Measurements from ENCODE around the gene OPN1MW.
"Not testable (repeated sequence)": the region's sequence is repeated elsewhere in the genome, so short reads cannot be mapped to it uniquely, and the experiment has no call there.

Gene OPN1MW

GRCh38 chrX:154182296-154182695, at the start of gene OPN1MW:
TSS of gene OPN1MW (plus strand) at chrX:154182596. CDS start at chrX:154182678, 82 bp downstream.
- DNase-seq (ENCODE audit: extremely low read depth, insufficient read length); H3K36me3 ChIP-seq (ENCODE audit: control insufficient read depth, insufficient read depth, low read length); H3K27me3 ChIP-seq (replicated peaks; ENCODE audit: control insufficient read depth, insufficient read depth, low read length); H3K4me3 ChIP-seq (replicated peaks; ENCODE audit: low read depth, low read length): not testable (repeated sequence)

DNA sequence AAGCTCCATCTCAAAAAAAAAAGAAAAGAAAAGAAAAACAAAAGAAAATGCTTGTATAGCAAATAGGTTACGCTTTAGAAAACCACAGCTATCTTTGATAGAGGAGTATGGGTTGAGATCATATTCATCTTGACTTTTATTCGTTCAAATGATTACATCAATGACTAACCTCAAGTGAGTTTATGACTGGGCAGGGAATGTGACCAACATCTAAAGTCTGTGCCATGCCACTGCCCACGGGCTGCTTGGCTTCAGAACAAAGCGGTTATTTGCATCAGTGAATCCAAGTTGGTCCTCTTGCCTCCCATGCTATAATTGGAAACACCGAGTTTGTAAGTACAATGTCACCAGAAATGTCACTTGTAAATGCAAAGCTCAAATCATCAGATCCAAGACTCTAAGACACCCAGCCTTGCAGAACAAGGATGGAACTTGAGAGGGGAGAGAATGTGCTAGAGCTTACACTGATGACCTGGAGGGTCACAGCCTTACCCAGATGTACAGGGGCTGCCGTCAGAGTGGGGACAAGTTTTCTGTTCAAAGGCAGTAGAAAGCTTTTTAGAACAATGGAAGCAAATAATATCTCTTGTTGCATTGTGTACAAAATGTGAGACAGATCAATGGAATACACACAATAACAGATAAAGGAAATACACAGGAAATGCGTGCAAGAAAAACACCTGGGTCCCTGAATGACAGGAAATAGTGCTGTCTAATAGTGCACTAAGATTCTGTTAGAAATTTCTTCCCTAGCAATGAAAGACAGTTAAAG, 46.8 kb upstream of the OPN1MW start:
- H3K27me3 ChIP-seq (replicated peaks; ENCODE audit: control insufficient read depth, insufficient read depth, low read length): no peaks in the 10 kb centered on the region; the same call in 1 of the 2 replicates
- DNase-seq (ENCODE audit: extremely low read depth, insufficient read length): no peak
- TF ChIP-seq, protein P1, sequence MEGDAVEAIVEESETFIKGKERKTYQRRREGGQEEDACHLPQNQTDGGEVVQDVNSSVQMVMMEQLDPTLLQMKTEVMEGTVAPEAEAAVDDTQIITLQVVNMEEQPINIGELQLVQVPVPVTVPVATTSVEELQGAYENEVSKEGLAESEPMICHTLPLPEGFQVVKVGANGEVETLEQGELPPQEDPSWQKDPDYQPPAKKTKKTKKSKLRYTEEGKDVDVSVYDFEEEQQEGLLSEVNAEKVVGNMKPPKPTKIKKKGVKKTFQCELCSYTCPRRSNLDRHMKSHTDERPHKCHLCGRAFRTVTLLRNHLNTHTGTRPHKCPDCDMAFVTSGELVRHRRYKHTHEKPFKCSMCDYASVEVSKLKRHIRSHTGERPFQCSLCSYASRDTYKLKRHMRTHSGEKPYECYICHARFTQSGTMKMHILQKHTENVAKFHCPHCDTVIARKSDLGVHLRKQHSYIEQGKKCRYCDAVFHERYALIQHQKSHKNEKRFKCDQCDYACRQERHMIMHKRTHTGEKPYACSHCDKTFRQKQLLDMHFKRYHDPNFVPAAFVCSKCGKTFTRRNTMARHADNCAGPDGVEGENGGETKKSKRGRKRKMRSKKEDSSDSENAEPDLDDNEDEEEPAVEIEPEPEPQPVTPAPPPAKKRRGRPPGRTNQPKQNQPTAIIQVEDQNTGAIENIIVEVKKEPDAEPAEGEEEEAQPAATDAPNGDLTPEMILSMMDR (IDR thresholded peaks at IDR 0.05; ENCODE audit: insufficient read depth, low read length, poor library complexity, severe bottlenecking): no peak
- H3K4me3 ChIP-seq (replicated peaks; ENCODE audit: low read depth, low read length): no peak overlapping the region
- no peaks in the 10 kb centered on the region for H3K36me3 ChIP-seq (ENCODE audit: control insufficient read depth, insufficient read depth, low read length)

DNA sequence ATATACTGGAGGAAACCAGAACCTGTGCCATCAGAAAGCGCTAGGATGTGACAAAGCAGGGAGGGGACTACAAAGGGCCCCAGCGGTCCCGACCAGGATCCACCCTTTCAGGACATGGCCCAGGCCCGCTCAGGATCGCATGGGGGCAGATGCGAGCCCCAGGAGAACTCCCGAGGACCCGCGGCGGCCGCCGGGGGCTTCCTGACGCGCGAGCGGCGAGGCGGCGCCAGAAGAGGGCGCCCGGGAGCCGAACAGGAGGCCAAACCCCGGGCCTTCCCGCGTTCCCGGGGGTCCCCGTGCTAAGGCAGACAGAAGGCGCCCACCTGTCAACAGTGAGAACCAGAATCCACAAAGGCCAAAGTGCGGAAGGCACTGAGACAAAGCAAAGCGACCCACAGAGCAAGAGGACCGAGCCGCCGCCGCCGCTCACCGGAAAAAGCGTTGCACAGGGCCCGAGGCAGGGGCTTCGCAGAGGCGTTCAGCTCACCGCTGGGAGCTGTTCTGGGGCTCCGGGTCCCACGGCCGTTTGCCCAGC, 45.7 kb upstream of the OPN1MW start:
- TF ChIP-seq, protein P1 (IDR thresholded peaks at IDR 0.05; ENCODE audit: insufficient read depth, low read length, poor library complexity, severe bottlenecking): peak; percentile 58
- no peaks in the 10 kb centered on the region for H3K36me3 ChIP-seq (ENCODE audit: control insufficient read depth, insufficient read depth, low read length)
- H3K4me3 ChIP-seq (replicated peaks; ENCODE audit: low read depth, low read length): no peak overlapping the region
- no peaks in the 10 kb centered on the region; the same call in 1 of the 2 replicates for H3K27me3 ChIP-seq (replicated peaks; ENCODE audit: control insufficient read depth, insufficient read depth, low read length)
- DNase-seq (ENCODE audit: extremely low read depth, insufficient read length): peak; percentile 57

DNA sequence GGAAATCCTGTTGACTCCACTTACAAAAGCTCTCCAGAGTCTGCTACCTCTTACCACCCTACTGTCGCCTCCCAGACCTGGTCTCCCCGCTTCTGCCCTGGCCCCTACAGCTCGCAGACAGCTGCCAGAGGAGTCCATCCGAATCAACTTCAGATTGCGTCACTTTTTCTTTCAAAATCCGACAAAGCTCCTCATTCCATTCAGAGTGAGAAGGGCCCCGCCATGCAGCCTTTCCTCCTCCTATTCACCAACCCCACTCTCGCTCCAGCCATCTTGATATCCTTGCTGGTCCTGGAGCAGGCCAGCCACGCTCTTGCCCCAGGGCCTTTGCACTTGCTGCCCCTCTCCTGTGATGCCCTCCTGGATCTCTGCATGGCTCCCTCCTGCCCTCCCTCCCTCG, 43.5 kb upstream of the OPN1MW start:
- no peak for DNase-seq (ENCODE audit: extremely low read depth, insufficient read length)
- Histone ChIP-seq H3K36me3 (ENCODE audit: control insufficient read depth, insufficient read depth, low read length) (no peaks in the 10 kb centered on the region), H3K27me3 (replicated peaks; ENCODE audit: control insufficient read depth, insufficient read depth, low read length) (no peaks in the 10 kb centered on the region; the same call in 1 of the 2 replicates), H3K4me3 (replicated peaks; ENCODE audit: low read depth, low read length) (no peak overlapping the region)
- TF ChIP-seq, protein P1 (IDR thresholded peaks at IDR 0.05; ENCODE audit: insufficient read depth, low read length, poor library complexity, severe bottlenecking): no peak

DNA sequence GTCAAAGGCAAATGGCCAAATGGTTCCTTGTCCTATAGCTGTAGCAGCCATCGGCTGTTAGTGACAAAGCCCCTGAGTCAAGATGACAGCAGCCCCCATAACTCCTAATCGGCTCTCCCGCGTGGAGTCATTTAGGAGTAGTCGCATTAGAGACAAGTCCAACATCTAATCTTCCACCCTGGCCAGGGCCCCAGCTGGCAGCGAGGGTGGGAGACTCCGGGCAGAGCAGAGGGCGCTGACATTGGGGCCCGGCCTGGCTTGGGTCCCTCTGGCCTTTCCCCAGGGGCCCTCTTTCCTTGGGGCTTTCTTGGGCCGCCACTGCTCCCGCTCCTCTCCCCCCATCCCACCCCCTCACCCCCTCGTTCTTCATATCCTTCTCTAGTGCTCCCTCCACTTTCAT, 42.2 kb upstream of the OPN1MW start:
- no peak for DNase-seq (ENCODE audit: extremely low read depth, insufficient read length)
- TF ChIP-seq, protein P1 (IDR thresholded peaks at IDR 0.05; ENCODE audit: insufficient read depth, low read length, poor library complexity, severe bottlenecking): no peak
- no peaks in the 10 kb centered on the region for H3K36me3 ChIP-seq (ENCODE audit: control insufficient read depth, insufficient read depth, low read length)

GRCh38 chrX:154140742-154141141, 41.7 kb upstream of the OPN1MW start:
- TF ChIP-seq, protein P1 (IDR thresholded peaks at IDR 0.05; ENCODE audit: insufficient read depth, low read length, poor library complexity, severe bottlenecking): no peak
- no peak for DNase-seq (ENCODE audit: extremely low read depth, insufficient read length)
- no peak overlapping the region for H3K4me3 ChIP-seq (replicated peaks; ENCODE audit: low read depth, low read length)
- H3K36me3 ChIP-seq (ENCODE audit: control insufficient read depth, insufficient read depth, low read length): no peaks in the 10 kb centered on the region
- H3K27me3 ChIP-seq (replicated peaks; ENCODE audit: control insufficient read depth, insufficient read depth, low read length): no peaks in the 10 kb centered on the region; the same call in 1 of the 2 replicates

More for the DNA sequence above, 42.2 kb upstream of the OPN1MW start:
- Histone ChIP-seq H3K4me3 (replicated peaks; ENCODE audit: low read depth, low read length) (no peak overlapping the region), H3K27me3 (replicated peaks; ENCODE audit: control insufficient read depth, insufficient read depth, low read length) (no peaks in the 10 kb centered on the region; the same call in 1 of the 2 replicates)
